ENCODE results near the gene ELAVL3.

DNA sequence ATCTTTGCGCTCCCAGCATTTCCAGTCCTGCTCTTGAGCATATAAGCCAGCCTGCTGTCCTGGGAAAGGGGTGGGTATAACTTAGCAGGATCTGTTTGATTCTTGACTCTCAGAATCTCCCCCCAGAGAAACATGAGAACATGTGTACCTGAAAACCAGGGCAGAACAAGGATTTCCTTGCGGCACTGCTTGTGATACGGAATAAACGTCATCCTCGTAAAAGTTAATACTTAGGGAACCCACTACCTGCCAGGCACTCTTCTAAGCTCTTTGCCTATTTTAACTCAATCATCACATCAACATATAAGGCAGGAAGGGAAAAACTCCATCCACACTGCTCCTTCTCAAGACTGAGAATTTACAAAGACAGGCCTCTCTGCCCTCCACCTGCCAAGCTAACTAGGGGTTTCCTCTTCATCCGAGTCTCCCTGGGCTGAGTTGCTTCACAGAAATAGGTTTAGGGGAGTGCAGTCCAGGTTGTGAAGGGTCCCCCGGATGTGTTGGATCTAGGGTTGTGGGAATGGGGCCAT lies 23.7 kb upstream of the ELAVL3 start:
- TF ChIP-seq POLR2A (IDR thresholded peaks at IDR 0.05; ENCODE audit: low read depth, low read length) (no peak), POLR2AphosphoS5 (IDR thresholded peaks at IDR 0.05; ENCODE audit: low read depth, low read length) (no peak), TAF1 (IDR thresholded peaks at IDR 0.05; ENCODE audit: low read depth, low read length) (no peak)

All from GM12891 (cell line).